GM18505 (cell line): Measurements from ENCODE around the gene SLC26A8.
"Not testable (repeated sequence)": the region's sequence is repeated elsewhere in the genome, so short reads cannot be mapped to it uniquely, and the experiment has no call there.

Source experiments
- ATAC-seq: cut with Tn5 transposase; IDR thresholded peaks from one replicate; pipeline ENCODE4 v1.9.1; 2021; ENCODE audit not compliant: unreplicated experiment
- POLR2A ChIP-seq: IDR thresholded peaks from 4 replicates; pipeline ENCODE4 v1.6.1; 2011; ENCODE audit warnings: borderline replicate concordance; ENCODE audit not compliant: insufficient read depth, insufficient read length; ENCODE audit errors: extremely low read depth

Gene SLC26A8

DNA sequence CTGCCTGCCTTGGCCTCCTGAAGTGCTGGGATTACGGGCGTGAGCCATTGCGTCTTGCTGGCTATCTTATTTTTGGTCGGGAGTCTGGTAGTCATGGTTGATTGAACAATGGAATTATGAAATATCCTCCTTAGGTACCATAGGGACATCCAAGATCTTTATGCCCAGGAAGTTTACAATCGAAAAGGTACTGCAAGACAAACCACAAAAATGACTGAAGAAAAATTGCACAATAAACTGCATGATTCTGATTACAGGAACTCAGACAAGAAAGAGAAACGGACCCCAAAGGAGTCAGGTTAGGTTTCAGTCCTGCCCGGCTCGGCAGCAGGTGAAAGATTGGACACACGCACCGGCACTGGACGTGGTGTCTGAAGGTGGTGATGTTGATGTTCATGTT, 5.3 kb downstream of the SLC26A8 start:
- ATAC-seq, result no peak

DNA sequence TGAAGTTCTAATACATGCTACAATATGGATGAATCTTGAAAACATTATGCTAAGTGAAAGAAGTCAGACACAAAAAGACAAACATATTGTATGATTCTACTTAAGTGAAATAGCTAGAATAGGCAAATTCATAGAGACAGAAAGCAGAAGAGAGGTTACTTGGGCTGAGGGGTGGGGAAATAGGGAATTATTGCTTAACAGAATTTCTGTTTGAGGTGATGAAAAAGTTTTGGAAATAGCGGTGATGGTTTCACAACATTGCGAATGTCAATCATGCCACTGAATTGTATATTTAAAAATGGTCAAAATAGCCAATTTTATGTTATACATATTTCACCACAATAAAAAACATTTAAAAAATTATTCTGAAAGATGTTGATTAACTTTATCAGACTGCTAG, 6.1 kb downstream of the SLC26A8 start:
- no peak for ATAC-seq
- no peak for TF ChIP-seq POLR2A

More for the DNA sequence above, 5.3 kb downstream of the SLC26A8 start:
- no peak for TF ChIP-seq POLR2A

DNA sequence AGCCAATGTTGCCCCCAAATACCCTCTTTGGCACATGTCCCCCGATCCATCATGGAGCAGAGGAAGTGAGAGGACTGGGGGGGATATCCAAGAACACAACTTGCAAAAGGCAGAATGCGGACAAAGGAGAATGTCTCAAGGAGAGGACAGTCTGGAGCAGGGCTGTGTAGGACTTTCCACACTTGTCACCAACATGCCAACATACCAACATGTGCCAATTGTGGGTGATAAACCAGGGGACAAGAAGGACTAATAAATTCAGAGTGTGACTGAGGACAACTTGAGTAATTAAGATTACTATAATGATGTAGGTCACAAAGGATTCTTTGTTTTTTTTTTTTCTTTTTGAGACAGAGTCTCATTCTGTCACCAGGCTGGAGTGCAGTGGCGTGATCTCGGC, 8.8 kb downstream of the SLC26A8 start:
- no peak for TF ChIP-seq POLR2A

DNA sequence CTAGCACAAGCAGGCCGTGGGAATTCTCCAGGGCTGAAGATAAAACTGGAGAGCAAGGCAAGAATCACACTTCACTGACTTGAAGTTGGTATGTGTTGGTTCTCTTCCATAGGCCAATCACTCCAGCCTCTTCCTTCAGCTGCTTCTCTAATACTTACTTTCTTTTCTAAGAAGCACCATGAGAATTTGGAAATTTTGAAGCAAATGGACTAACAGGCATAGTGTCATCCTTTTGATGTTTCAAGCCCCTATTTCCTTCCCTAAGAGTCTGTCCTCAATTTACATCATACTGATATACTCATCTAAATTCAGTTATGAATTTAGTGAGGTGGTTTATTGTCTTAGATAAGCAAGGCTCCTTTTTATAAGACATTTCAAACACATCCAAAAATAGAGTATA, 24.0 kb downstream of the SLC26A8 start:
- no peak for ATAC-seq
- TF ChIP-seq POLR2A, result no peak

More for the DNA sequence above, 8.8 kb downstream of the SLC26A8 start:
- ATAC-seq, result no peak

DNA sequence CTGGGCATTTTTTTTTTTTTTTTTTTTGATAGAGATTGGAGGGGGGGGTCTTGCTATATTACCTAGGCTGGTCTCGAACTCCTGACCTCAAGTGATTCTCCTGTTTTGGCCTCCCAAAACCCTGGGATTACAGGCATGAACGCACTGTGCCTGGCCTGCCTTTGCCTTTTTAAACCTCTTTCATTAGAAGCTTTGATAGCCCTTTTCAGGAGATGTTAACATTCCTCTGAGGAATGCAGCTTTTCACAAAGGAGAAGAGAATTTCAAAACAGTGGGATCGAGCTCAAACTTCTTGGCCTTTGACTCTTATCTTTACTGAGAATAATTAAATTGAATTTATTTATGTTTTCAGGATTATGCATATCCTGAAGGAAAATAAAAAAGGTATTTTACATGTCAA, 31.3 kb downstream of the SLC26A8 start:
- ATAC-seq, result no peak
- no peak for TF ChIP-seq POLR2A

DNA sequence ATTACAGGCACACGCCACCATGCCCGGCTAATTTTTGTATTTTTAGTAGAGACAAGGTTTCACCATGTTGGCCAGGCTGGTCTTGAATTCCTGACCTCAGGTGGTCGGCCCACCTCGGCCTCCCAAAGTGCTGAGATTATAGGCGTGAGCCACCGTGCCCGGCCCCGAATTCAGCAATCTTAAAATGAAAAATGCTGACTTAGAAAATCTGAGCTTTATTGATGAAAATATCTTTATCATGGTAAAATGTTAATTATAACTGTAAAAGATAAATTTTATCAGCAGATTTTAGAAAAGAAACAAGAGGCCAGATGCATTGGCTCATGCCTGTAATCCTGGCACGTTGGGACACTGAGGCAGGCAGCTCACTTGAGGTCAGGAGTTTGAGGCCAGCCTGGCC, 36.4 kb downstream of the SLC26A8 start:
- ATAC-seq, result not testable (repeated sequence)

DNA sequence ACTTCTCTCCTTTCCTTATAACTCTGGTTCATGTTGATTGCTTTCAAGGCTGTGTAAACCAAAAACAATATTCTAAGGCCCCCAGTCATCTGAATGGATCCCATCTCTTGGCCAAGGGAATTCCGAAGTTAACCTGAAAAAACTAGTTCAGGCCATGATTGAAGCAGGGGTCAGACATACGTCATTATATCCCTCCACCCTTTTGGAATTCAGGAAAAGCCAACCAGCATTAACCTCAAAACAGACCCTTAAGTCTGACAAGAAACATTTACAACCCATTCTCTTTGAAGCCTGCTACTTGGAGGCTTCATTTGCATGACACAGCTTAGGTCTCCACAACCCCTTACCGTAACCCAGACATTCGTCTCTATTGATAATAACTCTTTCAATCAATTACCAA, 39.7 kb downstream of the SLC26A8 start:
- no peak for ATAC-seq
- no peak for TF ChIP-seq POLR2A

DNA sequence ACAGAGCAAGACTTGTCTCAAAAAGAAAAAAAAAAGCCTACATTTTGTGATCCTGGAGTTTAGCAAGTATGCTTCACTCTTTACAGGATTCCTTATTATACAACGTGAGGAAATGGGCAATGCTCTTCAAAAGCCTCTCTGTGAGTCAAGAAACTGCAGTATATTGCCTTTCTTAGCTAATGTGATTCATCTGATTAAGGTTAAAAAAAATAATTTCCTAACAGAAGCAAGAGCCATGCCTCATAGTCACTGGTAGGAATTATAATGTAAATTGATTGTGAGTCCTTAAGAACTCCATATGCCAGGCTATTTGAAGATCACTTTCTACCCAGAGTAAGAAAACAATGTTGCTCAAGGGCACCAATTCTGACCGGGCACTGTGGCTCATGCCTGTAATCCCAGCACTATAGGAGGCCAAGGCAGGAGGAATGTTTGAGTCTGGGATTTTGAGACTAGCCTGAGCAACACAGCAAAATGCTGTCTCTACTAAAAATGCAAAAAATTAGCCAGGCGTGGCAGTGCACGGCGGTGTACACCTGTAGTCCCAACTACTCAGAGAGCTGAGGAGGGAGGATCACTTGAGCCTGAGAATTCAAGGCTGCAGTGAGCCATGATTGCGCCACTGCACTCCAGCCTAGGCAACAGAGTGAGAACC, 43.3 kb downstream of the SLC26A8 start:
- TF ChIP-seq POLR2A, result no peak
- no peak for ATAC-seq

DNA sequence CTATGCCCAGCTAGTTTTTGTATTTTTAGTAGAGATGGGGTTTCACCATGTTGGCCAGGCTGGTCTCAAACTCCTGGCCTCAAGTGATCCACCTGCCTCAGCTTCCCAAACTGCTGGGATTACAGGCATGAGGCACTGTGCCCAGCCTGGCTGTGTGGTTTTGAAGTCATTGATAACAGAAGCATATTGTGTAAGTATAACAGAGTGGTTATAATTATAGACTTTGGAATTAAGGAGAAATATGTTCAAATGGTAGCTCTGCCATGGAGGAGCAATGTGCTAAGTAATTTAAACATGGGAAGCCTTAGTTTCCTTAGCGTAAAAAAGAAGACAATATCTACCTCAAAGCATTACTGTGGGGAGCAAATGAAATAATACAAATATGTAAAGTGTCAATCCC, 44.3 kb downstream of the SLC26A8 start:
- not testable (repeated sequence) for ATAC-seq

DNA sequence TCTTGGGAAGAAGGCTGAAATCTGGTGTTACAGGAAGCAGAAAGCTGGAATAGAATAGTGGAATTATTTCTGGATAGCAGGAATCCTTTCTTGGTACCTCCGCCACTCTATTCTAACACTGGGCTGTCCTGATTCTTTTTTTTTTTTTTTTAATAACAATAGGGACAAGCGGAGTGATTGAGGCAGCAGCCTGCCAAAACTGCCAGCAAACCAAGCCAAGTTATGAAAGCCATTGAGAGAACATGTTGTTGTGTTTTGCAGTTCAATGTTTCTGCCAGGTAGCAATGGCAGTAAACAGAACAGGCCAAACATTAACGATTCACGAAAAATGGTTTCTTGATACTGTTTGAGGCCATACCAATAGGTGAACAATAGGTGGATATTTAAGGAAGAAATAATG, 47.1 kb downstream of the SLC26A8 start:
- no peak for ATAC-seq
- TF ChIP-seq POLR2A, result no peak

DNA sequence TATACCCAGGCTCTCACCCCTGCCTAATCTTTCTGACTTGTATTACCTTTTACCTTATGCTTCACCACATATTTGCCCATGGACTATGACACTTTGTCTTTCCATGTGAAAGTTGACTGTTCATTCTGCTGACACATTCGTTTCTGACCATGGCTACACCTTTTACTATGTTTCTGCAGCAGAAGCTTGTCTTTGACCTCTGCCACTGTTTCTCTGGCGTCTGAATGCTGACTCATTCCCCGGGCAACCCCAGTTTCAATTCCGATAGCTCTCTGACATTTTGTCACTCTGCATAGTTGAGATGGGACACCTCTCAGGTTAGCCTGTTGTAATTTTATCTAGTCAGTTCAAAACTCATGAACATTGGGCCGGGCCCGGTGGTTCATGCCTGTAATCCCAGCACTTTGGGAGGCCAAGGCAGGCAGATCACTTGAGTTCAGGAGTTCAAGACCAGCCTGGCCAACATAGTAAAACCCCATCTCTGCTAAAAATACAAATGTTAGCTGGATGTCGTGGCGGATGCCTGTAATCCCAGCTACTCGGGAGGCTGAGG, 50.7 kb downstream of the SLC26A8 start:
- no peak for ATAC-seq

DNA sequence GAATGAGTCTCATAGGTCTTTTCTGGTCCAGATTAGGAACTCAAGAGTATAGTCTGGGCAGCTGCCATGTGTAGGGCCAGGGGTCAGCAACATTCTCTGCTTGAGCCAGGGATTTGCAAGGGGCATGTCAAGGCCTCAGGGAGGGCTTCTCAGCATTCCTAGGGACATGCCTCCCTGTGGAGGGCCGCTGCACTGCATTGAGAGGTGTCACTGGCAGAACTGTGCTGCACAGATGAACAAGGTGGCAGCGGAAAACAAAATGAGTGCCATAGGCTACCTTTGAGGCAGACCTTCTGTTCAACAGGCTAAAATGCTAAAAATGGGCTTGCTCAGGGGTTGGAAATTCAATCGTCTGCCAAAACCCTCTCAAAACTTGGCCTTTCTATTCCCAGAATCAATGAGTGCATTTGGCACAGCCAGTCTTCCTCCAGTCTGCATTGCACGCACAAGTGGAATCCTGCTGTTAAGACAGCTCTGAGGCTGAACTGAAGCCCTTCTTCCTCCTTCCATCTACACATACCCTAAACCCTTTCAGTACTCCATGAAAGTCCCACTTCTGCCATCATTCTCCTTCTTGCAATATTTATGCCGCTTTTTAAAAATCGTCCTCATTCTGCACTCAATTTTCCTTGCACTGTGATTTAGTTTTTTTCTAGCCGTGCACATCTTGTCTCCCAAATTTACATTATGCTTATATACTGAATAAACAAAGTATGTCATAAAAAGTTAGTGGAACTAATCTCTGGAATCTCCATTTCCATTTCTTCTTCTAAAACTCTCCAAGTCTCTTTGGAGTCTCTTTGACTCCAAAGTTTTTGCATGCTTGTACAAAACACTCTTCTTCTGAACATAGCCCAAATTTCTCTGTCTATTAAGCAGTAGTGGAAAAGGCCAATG, 51.7 kb downstream of the SLC26A8 start:
- no peak for TF ChIP-seq POLR2A
- ATAC-seq, result no peak

More for the DNA sequence above, 50.7 kb downstream of the SLC26A8 start:
- TF ChIP-seq POLR2A, result no peak

DNA sequence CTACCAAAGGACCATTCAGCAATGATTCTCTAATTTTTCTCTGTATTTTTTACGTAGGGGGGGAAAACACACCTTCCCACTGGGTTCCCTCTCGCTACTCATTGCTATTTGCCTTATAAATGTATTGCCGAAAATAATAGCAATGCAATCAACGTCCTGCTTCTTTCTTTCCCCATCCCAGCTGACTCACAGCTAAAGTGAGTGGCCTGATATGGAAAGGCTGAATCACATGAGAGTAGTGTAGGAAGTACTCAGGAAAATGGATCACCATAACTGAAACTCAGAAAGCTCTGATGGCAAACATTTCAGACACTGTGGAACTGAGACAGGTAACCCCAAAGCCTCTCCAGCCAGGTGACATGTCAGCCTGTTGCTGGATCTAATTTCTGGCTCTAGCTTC, 54.3 kb downstream of the SLC26A8 start:
- ATAC-seq, result no peak
- TF ChIP-seq POLR2A, result no peak

DNA sequence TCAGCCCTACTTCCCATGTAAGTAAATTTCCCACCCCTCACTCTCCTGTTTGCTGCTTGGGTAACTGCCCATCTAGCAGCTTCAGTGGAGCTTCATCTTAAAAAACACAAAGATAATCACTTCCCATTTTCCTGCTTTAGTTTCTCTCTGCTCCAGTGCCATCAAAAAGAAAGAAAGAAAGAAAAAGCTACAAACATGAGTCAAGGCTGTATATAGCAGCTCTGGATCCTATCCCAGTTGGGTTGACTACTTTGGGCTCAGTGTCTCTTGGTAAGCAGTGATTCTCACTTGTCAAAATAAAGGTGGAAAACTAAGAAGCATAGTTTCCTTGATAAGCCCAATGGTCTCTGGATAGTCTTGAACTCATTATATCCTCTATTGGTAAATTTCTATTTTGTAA, 54.8 kb downstream of the SLC26A8 start:
- TF ChIP-seq POLR2A, result no peak
- ATAC-seq, result no peak
